Measurements from ENCODE around the gene RLN1.
"Not testable (repeated sequence)": the region's sequence is repeated elsewhere in the genome, so short reads cannot be mapped to it uniquely, and the experiment has no call there.

The RLN1 gene

DNA sequence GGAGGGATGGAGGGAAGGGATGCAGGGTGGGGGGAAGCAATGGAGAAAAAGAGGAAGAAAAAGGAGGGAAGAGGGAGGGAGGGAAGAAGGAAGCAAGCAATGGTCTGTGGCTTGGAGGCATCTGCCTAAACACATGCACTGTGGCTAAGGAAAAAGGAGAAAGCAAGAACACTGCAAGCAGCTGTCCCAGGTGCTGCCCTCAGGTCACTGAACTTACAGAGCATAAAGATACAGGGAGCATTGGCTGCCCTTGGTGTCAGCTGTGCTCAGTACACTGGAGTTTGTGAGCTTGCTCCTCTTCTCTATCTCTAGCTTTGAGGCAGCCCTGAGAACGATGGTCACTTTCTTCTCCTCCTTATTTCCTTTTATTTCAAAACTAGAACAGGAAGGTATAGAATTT is 18.1 kb downstream of the RLN1 start:
- DNase-seq (ENCODE audit: low spot score) = not testable (repeated sequence)

DNA sequence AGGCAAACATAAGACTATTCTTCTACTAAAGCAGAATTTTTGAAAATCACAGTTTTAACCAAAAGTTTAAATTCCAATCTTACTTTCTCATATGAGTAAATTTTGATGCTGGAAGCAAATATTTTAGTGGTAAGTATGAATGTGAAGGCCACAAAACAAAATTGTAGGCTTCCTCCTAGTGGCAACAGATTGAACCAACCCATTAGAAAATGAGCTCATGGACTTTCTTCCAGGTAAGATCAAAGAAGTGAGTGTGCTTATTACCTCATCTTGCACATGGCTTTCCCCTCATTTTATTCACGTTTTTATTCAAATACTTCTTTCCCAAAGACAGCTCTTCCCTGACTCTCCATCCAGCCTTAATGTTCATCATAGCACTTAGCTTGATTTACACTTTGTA is 18.6 kb downstream of the RLN1 start:
- no peak for DNase-seq (ENCODE audit: low spot score)

DNA sequence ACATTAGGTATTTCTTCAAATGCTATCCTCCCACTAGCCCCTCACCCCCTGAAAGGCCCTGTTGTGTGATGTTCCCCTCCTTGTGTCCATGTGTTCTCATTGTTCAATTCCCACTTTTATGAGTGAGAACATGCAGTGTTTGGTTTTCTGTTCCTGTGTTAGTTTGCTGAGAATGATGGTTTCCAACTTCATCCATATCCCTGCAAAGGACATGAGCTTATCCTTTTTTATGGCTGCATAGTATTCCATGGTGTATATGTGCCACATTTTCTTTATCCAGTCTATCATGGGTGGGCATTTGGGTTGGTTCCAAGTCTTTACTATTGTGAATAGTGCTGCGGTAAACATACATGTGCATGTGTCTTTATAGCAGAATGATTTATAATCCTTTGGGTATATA is 23.3 kb downstream of the RLN1 start:
- DNase-seq (ENCODE audit: low spot score) = not testable (repeated sequence)

DNA sequence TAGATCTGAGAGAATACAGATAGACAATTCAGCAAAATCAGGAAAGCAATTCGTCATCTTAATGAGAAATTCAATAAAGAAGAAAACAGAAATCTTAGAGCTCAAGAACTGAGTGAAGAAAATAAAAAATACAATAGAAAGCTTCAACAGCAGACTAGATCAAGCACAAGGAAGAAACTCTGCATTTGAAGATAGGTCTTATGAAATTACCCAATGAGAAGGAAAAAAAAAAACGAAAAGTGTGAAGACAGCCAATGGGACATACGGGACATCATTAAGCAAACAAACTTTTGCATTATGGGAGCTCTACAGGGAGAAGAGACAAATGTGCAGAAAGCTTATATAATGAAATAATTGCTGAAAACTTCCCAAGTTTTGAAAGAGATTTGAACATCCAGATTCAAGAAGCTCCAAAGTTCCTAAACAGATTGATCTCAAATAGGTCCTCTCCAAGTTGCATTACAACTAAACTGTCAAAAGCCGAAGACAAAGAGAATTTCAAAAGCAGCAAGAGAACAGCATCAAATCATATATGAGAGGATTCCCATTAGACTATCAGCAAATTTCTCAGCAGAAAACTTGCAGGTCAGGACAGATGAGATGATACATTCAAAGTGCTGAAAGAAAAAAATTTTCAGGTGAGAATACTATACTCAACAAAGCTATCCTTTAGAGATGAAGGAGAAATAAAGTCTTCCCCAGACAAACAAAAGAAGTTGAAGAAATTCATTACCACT is 24.3 kb downstream of the RLN1 start:
- no peak for DNase-seq (ENCODE audit: low spot score)

DNA sequence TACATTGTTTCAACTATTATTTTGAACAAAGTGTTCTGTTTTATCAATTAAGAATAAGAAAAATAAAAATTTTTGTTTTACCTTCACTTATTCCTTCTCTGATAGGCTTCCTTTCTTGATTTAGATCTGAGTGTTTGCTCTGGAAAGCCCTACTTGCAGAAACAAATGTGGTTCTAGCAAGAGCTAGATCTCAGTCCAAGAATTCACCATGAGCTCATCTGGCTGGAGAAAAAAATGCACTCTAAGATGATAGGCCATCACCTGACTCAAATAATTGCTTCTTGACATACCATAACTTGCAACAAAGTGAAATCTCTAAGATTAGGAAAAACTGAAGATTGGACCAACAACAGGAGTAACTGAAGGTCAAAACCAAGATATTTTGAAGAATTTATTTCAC is 28.8 kb downstream of the RLN1 start:
- no peak for DNase-seq (ENCODE audit: low spot score)

DNA sequence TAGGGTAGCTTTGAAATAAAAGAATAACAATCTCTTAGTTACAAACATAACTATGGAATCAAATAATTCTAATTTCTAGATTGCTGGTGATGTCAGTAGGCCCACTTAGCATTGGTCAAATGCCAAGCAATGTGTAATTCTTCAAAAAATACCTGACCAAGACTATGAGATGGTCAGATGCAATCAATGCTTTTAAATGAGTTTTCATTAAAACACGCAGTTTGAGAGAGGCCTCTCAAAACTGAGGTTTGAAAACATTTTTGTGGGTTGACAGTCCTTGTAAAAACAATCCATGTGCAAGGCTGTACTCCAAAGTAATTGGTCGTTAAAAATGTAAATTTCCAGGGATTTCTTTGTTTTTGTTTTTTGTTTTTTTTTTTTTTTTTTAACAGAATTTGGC is 33.9 kb downstream of the RLN1 start:
- DNase-seq (ENCODE audit: low spot score) = no peak

DNA sequence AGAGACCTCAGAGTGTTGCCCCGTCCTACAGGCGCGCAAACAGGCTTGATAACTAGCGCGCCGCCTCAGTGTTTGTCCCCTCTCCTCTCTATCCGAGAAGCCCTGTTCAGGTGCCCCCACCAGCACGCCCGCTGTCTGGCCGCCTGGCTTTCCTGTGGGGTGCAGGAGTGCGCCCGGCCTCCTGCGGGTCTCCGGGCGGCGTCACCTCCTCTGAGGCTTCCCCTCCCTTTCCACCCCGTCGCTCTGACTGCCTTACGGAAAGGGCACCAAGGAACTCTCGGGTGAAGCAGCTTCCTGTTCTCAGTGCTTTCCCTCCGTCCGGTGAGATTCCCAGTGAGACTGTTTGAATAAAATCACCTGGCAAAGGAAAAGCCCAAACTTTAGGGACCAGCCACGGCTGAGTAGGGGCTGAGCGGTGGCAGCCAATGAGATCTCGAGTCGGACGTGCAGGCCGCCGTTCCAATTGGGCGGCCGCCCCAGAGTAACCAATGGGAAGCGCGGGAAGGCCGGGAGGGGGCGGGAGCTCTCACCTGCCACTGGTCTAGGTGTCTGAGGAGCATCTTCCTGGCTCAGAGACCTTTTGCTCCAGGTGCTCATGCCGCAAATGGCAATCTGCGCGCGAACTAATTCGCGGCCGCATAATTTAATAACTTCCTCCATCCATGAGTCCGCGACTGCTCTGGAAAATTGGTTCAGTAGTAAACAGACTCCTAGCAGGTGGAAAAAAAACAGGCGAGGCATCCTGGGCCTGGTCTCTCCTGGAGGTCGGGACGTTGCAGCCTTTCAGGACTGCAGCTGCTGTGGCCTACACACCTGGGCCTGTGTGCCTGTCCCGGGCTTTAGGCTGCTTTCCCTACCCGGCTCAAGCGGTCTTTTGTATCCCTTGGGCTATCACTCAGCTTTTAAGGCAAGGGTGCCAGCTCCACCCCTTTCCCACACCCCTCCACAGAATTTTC is 35.6 kb downstream of the RLN1 start, which contains the start of gene RLN2:
RLN2 (minus strand) TSS at position 877 of the 956 bp plus-strand sequence; CDS start at position 741, 136 bp downstream.
- DNase-seq (ENCODE audit: low spot score) = not testable (repeated sequence)

DNA sequence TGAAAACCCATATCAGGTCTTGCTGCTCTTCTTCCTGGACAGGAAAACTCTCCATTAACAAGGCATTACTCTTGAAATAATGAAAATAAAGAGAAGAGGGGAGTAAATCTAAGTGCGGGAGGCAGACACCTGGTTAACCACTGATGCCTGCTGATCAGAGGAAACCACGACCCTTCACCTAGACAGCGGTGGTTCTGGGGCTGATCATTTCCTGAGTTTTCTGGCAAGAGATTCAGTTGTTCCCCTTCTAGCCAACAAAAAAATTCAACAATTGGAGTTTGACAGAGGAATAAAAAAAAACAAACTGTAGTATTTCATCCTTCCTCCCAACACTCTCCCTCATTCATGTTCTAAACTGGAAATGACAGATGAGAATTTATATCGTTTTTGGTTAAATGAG is 38.1 kb downstream of the RLN1 start:
- no peak for DNase-seq (ENCODE audit: low spot score)

DNA sequence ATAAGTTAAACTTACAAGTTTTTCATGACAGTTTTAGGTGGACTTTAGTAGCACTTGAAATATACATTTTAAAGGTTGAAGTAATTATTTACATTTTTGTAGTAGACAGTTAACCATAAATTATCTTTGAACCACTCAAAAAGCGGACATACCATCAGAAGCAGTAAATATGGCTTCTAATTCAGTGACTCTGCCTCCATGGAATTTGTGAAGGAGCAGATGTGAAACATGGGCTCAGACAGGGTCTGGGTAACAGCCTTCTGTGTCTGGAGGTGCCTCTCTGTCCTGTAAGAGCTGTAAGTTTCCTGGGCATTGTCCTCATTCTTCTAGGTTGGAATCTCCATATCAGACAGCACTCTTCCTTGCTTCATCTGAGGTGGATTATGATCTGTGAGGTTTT is 47.5 kb downstream of the RLN1 start:
- no peak for DNase-seq (ENCODE audit: low spot score)

DNA sequence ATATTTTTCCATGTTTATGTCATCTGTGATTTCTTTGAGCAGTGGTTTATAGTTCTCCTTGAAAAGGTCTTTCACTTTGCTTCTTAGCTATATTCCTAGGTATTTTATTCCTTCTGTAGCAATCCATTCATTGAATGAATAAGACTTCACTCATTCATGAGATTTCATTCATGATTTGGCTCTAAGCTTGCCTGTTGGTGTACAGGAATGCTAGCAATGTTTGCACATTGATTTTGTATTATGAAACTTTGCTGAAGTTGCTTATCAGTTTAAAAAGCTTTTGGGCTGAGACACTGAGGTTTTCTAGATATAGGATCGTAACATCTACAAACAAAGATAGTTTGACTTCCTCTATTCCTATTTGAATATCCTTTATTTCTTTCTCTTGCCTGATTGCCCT is 51.1 kb downstream of the RLN1 start:
- DNase-seq (ENCODE audit: low spot score) = no peak

DNA sequence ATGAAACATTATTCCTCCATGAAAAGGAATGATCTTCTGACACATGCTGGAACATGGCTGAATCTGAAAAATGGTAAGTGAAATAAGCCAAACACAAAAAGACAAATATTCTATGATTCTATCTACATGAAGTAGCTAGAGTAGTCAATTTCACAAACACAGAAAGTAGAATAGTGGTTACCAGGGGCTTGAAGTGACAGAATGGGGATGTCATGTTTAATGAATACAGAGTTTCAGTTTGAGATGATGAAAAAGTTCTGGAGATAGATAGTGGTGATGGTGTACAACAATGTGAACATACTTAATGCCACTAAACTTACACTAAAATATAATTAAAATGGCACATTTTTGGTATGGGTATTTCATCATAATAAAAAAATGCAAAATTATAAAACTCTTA is 53.4 kb downstream of the RLN1 start:
- DNase-seq (ENCODE audit: low spot score) = no peak
